HepG2 (cell line): Measurements from ENCODE around the gene PIK3CD. TPM values are rescaled to one million over a fixed set of nuclear protein-coding genes. Genes with fewer than 3 reads are reported as not detected.

ENCODE experiments used
- ATAC-seq: fragments of 200-7000 bp; cut with Tn5 transposase; 3 replicates; pipeline ENCODE4 v1.9.1; 2020; ENCODE audit warnings: mild to moderate bottlenecking, moderate library complexity
- BruUV-seq: library from RNA; stranded (reverse); fragments of 400-500 nt; replicated peaks from 2 replicates; lab custom pipeline; 2021; lab: Mats Ljungman, UMichigan
- CTCF ChIA-PET: fragments of 300-600 bp; formaldehyde crosslinking; extraction: SDS; loops from one replicate; lab custom pipeline; 2021; ENCODE audit warnings: low total read pairs, inconsistent platforms, low intra/inter-chr PET ratio; lab: Yijun Ruan, JAX
- POLR2A ChIA-PET: fragments of 350-600 bp; sonication (Branson Sonifier 250); formaldehyde crosslinking; loops from one replicate; lab custom pipeline; 2020; ENCODE audit warnings: antibody characterized with exemption, inconsistent platforms; lab: Yijun Ruan, JAX
- DNase-seq: peaks from one replicate; pipeline ENCODE4 v3.0.0-alpha.2; 2015; ENCODE audit warnings: low spot score
- FAIRE-seq: peaks from 3 replicates; lab custom pipeline; 2011; peaks lifted over from hg19 to GRCh38; lab: Jason Lieb, UNC
- H2AFZ ChIP-seq: one replicate; pipeline ENCODE4 v1.6.1; 2011; ENCODE audit warnings: low read length, inconsistent platforms
- H3K27ac ChIP-seq: fragments of 300-600 bp; 3 replicates; pipeline ENCODE4 v1.8.0; 2011; ENCODE audit warnings: mixed run types, mild to moderate bottlenecking, mixed read lengths, low read length, inconsistent platforms; ENCODE audit not compliant: insufficient read depth; ENCODE audit errors: extremely low read length
- H3K27me3 ChIP-seq, 2 experiments: fragments of 200-600 bp in 1 of 2; 2 replicates in 1 of 2; 3 replicates in 1 of 2; pipeline versions ENCODE4 v1.6.0 to v1.8.0; 2011; ENCODE audit warnings: low read length in 2 of 2, mild to moderate bottlenecking in 2 of 2, moderate library complexity in 2 of 2, inconsistent platforms in 1 of 2; ENCODE audit not compliant: insufficient read depth in 2 of 2, control insufficient read depth in 1 of 2
- H3K36me3 ChIP-seq, 2 experiments: fragments of 200-600 bp in 1 of 2; replicated peaks in 1 of 2; 2 replicates in 1 of 2; 3 replicates in 1 of 2; pipeline versions ENCODE4 v1.5.1 to v1.8.0; 2011; ENCODE audit warnings: low read length in 2 of 2, inconsistent platforms in 1 of 2; ENCODE audit not compliant: insufficient read depth in 2 of 2, control insufficient read depth in 1 of 2
- H3K4me1 ChIP-seq: 2 replicates; pipeline ENCODE4 v1.5.1; 2012; ENCODE audit warnings: low read length, inconsistent platforms; ENCODE audit not compliant: insufficient read depth
- H3K4me2 ChIP-seq: 2 replicates; pipeline ENCODE4 v1.6.0; 2011; ENCODE audit warnings: low read depth, low read length, inconsistent platforms
- H3K4me3 ChIP-seq, 3 experiments: fragments of 200-600 bp in 1 of 3; sonication (generic), shearing (Covaris generic) in 1 of 3; replicated peaks in 1 of 3; 2 replicates each; pipeline ENCODE4 v1.5.1; 2011 to 2016; ENCODE audit warnings: low read length in 3 of 3, inconsistent platforms in 2 of 3, low read depth in 2 of 3, mild to moderate bottlenecking in 2 of 3, control low read depth in 1 of 3, mixed read lengths in 1 of 3; ENCODE audit not compliant: insufficient read depth in 1 of 3
- H3K79me2 ChIP-seq: one replicate; pipeline ENCODE4 v1.6.1; 2011; ENCODE audit warnings: low read length, inconsistent platforms; ENCODE audit not compliant: insufficient read depth
- H3K9ac ChIP-seq: 2 replicates; pipeline ENCODE4 v1.6.0; 2011; ENCODE audit warnings: mild to moderate bottlenecking, low read depth, low read length, inconsistent platforms; ENCODE audit not compliant: insufficient read depth
- H3K9me3 ChIP-seq: 2 replicates; pipeline ENCODE4 v1.5.1; 2012; ENCODE audit warnings: mild to moderate bottlenecking, low read length
- H4K20me1 ChIP-seq: 2 replicates; pipeline ENCODE4 v1.6.0; 2011; ENCODE audit warnings: inconsistent platforms, mild to moderate bottlenecking, low read length, moderate library complexity; ENCODE audit not compliant: insufficient read depth
- ATF1 ChIP-seq: IDR thresholded peaks from 2 replicates; pipeline ENCODE4 v1.6.1; 2016; ENCODE audit warnings: mild to moderate bottlenecking, control low read depth
- E2F2 ChIP-seq: sonication (generic); formaldehyde crosslinking; IDR thresholded peaks from 2 replicates; pipeline ENCODE4 v1.4.0; 2020; ENCODE audit warnings: missing genetic modification reagents, borderline replicate concordance
- E2F5 ChIP-seq: sonication (generic); formaldehyde crosslinking; conservative IDR thresholded peaks from 2 replicates; pipeline ENCODE4 v1.4.0; 2020; ENCODE audit warnings: missing genetic modification reagents
- FIP1L1 ChIP-seq: fragments of 200-400 bp; formaldehyde crosslinking; IDR thresholded peaks from 2 replicates; pipeline ENCODE4 v1.6.1; 2018; ENCODE audit warnings: low read depth, mild to moderate bottlenecking, low read length, moderate library complexity, borderline replicate concordance; ENCODE audit not compliant: insufficient read depth
- NAIF1 ChIP-seq: sonication (generic); formaldehyde crosslinking; IDR thresholded peaks from 2 replicates; pipeline ENCODE4 v1.5.0; 2020; ENCODE audit warnings: mild to moderate bottlenecking, missing genetic modification reagents, borderline replicate concordance
- NCOA1 ChIP-seq: sonication (generic); formaldehyde crosslinking; IDR thresholded peaks from 2 replicates; pipeline ENCODE4 v1.9.0; 2021; ENCODE audit warnings: missing genetic modification reagents
- PPARG ChIP-seq: conservative IDR thresholded peaks from 2 replicates; pipeline ENCODE4 v1.6.1; 2016; ENCODE audit warnings: missing biosample characterization, missing genetic modification reagents
- TCF12 ChIP-seq, 2 experiments: fragments of 450-650 bp in 1 of 2; sonication (generic) in 1 of 2; formaldehyde crosslinking in 1 of 2; IDR thresholded peaks; 2 replicates each; pipeline versions ENCODE4 v1.6.1 to v1.8.0; 2017 to 2022; ENCODE audit warnings: antibody characterized with exemption in 1 of 2, mild to moderate bottlenecking in 1 of 2, missing genetic modification reagents in 1 of 2, moderate library complexity in 1 of 2
- UBTF ChIP-seq: sonication (generic); formaldehyde crosslinking; IDR thresholded peaks from 2 replicates; pipeline ENCODE4 v1.4.0; 2020; ENCODE audit warnings: mild to moderate bottlenecking, missing genetic modification reagents
- ZNF205 ChIP-seq: IDR thresholded peaks from 2 replicates; pipeline ENCODE4 v1.6.1; 2018; ENCODE audit warnings: missing biosample characterization, missing genetic modification reagents
- ZNF253 ChIP-seq: sonication (generic); formaldehyde crosslinking; IDR thresholded peaks from 2 replicates; pipeline ENCODE4 v1.8.0; 2022; ENCODE audit warnings: mild to moderate bottlenecking, missing genetic modification reagents, borderline replicate concordance
- ZNF790 ChIP-seq: sonication (generic); formaldehyde crosslinking; IDR thresholded peaks from 2 replicates; pipeline ENCODE4 v1.8.0; 2022; ENCODE audit warnings: missing genetic modification reagents, mild to moderate bottlenecking, borderline replicate concordance
- WGBS: methylation state at CpG from one replicate; pipeline ENCODE4 v1.1.6; 2017; ENCODE audit warnings: low lambda C conversion rate; 5-methylcytosine and 5-hydroxymethylcytosine counted together
- in situ Hi-C: cut with HindIII; loops from 2 replicates; pipeline ENCODE4 v1.10.0; 2017; ENCODE audit warnings: low pct_unique_long_range_greater_than_20kb; ENCODE audit not compliant: extremely low pct_ligation_motif_present
- intact Hi-C: fragments of 100-400 bp; cut with micrococcal nuclease; formaldehyde crosslinking; loops from one replicate; pipeline ENCODE4 v1.10.0; 2022; ENCODE audit not compliant: unreplicated experiment
- polyA plus RNA-seq, 8 experiments: library from polyadenylated mRNA; depleted of rRNA in 3 of 8; stranded (reverse) in 7 of 8; unstranded in 1 of 8; fragments of >200 nt; fragmentation: Illumina TruSeq in 4 of 8; extraction: Trizol in 4 of 8; gene quantifications; 2 replicates each; pipeline versions ENCODE4 v1.2.1 to v1.2.3, GENCODE V29; 2011 to 2016; ENCODE audit warnings: low read depth in 4 of 8, missing spikeins in 1 of 8, mixed read lengths in 1 of 8; ENCODE audit not compliant: insufficient read depth in 1 of 8
- total RNA-seq, 5 experiments: library from RNA; depleted of rRNA; stranded (reverse); fragments of >200 nt; fragmentation: Illumina TruSeq; extraction: Trizol; gene quantifications; 2 replicates each; pipeline ENCODE4 v1.2.3, GENCODE V29; 2016; ENCODE audit warnings: low read depth in 1 of 5

PIK3CD gene
- total and polyA plus RNA-seq, 2 of the 13 experiments (the other 11 are each of a cell fraction or from before 2014, with no cell fraction given) = 7.1 to 10.0 TPM

GRCh38 chr1:9611716-9612115, 39.8 kb upstream of the PIK3CD start:
- Histone ChIP-seq H3K79me2 (no peaks in the 10 kb centered on the region), H3K9ac (no peak overlapping the region), H3K4me1 (0 out of 2 replicates have a peak, but pooled peaks cover 5% of the 10 kb centered on the region), H3K27me3 (no peaks in the 10 kb centered on the region), H4K20me1 (no peaks in the 10 kb centered on the region), H3K9me3 (no peaks in the 10 kb centered on the region), H3K27ac (no peak overlapping the region), H3K36me3 (peaks cover 16 to 27% of the 10 kb centered on the region in 2 experiments; a peak in 3 of 5 replicates), H2AFZ (no peak overlapping the region), H3K4me3 (no peak overlapping the region), H3K4me2 (no peak overlapping the region)
- FAIRE-seq = no peak
- no peak for DNase-seq
- 91% methylated on average over 12 of the region's 13 CpGs for WGBS
- ChIA-PET POLR2A (no interaction called here), CTCF (no interaction called here)
- BruUV-seq = no TSS peak
- in situ Hi-C loops = no loop called here
- intact Hi-C loops = no loop called here
- TF ChIP-seq E2F5 (CRISPR knock-in tag) (no peak), ZNF253 (CRISPR knock-in tag) (no peak)
- ATAC-seq = no peak

GRCh38 chr1:9612162-9612845, 39.2 kb upstream of the PIK3CD start:
- no peak for DNase-seq
- Histone ChIP-seq H3K4me2 (no peak overlapping the region), H2AFZ (no peak overlapping the region), H3K9ac (no peak overlapping the region), H3K9me3 (no peaks in the 10 kb centered on the region), H3K4me3 (no peak overlapping the region), H3K27me3 (no peaks in the 10 kb centered on the region), H3K27ac (no peak overlapping the region), H4K20me1 (no peaks in the 10 kb centered on the region), H3K79me2 (no peaks in the 10 kb centered on the region), H3K36me3 (peaks cover 16 to 27% of the 10 kb centered on the region in 2 experiments; a peak in 3 of 5 replicates), H3K4me1 (0 out of 2 replicates have a peak, but pooled peaks cover 5% of the 10 kb centered on the region)
- intact Hi-C loops (no loop called here), in situ Hi-C loops (no loop called here)
- ChIA-PET POLR2A (no interaction called here), CTCF (no interaction called here)
- FAIRE-seq = no peak
- no peak for ATAC-seq
- WGBS = 95% methylated on average over 9 of the region's 11 CpGs
- BruUV-seq = no TSS peak
- TF ChIP-seq NAIF1 (CRISPR knock-in tag) (no peak), NCOA1 (CRISPR knock-in tag) (no peak), ATF1 (CRISPR knock-in tag) (no peak), FIP1L1 (no peak), E2F2 (no peak), PPARG (CRISPR knock-in tag) (no peak), ZNF205 (CRISPR knock-in tag) (no peak), TCF12 (IDR thresholded peaks at IDR 0.05) (no peak), TCF12 (CRISPR knock-in tag; IDR thresholded peaks at IDR 0.05) (no peak), UBTF (CRISPR knock-in tag) (no peak), ZNF790 (no peak)
